GM21423 (cell line): Measurements from ENCODE around the gene ANKMY1.

ENCODE experiments used
- ATAC-seq: cut with Tn5 transposase; IDR thresholded peaks from one replicate; pipeline ENCODE4 v1.9.1; 2021; ENCODE audit warnings: mild to moderate bottlenecking, moderate library complexity; ENCODE audit not compliant: unreplicated experiment

The ANKMY1 gene

DNA sequence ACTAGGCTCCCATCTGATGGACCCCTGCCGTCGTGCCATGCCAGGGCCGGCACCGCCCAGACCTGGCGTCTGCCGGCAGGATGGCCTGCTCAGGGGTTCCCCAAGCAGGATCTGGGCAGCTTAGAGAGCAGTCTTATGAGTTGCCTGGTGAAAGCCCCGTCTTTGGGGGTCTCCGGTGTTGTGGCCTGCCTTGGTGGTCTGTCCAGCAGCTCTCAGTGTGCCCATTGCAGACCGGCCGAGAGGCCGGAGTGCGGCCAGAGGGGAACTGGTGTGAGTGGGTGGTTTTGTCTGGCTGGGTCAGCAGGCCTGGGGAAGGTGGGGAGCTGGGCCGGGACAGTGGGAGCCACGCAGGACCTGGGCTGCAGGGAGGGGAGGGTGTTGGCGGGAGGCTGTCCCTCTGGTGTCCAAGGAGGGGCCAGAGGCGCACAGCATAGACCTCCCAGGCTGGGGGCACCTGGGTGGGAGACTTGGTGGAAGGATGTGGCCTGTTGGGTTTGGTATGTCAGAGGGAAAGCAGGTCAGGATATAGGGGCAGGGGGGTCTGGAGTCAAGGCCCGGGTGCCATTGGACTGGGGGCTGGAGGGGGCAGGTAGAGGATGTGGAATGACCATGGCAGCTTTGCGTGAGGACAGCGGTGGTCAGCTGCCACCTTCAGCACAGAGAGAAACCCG is 105.9 kb downstream of the ANKMY1 start:
- no peak for ATAC-seq

DNA sequence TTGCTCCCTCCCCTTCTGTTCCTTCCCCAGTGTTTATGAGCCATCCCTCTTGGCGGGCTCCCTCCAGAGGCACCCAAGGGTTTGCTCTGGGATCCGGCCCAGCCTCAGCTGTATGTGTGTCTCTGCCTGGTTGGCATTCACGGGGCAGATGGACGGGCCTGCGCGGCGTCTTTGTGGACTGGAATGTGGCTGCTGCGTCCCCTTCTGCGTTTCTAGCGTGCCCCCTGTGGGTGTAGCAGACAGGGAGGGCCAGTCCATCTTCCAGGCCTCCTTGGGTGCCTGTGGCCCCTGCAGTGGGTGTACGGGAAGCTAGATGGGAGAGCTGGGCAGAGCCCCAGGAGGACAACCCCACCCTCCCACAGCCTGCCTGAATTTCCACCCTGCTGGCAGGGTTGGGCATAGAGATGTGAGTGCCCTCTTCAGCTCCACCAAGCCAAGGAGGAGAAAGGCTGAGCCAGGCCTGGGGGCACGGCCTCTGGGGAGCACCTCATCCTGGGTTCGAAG is 106.6 kb downstream of the ANKMY1 start:
- ATAC-seq, result no peak

DNA sequence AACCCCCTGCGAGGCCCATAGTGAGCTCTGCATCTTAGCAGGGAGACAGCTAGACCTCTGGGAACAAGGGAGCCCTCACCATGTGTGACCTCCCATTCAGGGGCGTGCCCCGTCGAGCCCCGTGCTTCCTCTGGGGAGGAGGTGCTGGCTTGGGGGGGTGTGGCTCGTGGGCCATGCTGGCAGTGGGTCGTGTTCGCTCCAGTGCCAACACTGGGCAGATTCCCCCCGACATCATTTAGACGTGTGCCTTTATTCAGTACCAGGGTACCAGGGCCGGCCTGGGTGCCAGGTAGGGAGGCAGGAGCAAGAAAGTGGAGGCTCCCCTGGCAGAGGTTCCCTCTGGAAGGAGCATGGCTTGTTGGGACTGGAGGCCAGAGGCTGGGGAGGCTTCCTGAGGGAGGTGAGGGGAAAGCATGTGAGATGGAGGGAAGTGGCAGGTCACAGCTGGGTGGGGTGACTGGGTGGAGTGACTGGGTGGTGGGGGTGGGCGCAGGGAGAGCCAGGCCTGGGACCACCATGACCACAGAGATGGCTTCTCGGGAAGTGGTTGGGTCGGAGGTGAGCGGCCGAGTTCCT is 107.2 kb downstream of the ANKMY1 start:
- ATAC-seq, result no peak

DNA sequence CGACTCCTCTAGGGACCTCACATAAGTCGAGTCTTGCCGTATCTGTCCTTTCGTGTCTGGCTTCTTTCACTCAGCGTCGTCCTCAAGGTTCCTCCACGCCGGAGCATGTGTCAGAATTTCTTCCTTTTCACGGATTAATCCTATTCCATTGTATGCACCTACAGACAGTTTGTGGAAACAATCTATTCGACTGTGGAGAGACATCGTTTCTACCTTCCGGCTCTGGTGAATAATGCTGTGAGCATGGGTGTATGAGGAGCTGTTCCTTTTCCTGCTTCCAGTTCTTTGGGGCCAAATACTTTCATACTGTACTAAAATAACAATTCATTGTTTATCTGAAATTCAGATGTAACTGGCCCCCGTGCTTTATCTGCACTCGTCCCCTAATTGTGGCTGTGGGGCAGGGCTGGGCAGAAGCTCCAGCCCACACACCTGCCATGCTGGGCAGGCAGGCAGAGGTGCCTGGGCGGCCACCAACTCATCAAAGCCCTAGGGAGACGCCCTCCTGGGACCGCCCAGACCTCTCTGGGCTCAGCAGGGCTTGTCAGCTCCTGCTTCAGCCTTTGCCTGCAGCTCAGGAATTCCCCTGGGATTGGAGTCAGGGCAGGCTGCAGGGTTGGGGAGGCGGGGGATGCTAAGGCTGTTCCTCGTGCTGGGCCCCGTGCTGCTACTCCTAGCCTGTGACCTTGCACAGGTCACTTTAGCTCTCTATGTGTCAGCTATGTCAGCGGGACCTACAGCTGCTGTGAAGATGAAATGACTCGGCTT is 107.8 kb downstream of the ANKMY1 start:
- ATAC-seq, result no peak

DNA sequence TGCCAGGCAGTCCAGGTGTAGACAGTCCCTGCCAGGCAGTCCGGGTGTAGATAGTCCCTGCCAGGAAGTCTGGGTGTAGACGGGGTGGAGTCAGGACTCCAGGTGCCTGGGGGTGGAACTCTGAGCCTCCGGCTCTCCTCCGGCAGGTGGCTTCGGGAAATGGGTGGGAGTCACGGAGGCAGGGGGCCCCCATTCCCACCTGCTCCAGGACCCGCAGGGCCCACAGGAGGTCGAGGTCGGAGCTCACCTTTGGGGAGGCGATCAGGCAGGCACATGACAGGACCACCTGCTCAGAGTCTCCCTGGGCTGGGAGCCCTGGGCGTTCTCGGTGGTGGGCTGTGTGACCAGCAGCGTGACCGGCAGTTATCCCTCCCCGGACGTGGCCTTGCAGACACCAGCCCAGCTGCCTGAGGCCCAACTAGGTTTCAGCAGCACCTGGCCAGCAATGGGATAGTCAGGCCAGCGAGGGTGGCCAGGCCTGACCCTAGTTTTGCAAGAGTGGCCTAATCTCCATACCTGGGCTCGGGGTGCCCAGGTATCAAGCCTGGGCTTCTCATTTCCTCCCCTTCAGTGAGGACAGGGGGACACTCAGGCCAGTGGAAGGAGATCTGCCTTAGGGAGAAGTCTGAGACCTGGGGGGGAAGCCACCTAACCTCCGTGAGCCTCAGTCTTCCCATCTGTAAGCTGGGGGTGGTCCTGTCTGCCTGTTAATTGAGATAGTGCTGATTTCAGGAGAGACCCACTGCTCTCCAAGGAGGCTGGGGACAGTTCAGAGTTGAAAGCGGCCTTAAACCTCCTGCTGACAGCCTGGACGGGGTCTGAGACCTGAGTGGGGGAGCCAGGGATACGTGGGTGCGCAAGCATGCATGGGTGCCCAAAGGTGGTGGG is 109.2 kb downstream of the ANKMY1 start:
- no peak for ATAC-seq

DNA sequence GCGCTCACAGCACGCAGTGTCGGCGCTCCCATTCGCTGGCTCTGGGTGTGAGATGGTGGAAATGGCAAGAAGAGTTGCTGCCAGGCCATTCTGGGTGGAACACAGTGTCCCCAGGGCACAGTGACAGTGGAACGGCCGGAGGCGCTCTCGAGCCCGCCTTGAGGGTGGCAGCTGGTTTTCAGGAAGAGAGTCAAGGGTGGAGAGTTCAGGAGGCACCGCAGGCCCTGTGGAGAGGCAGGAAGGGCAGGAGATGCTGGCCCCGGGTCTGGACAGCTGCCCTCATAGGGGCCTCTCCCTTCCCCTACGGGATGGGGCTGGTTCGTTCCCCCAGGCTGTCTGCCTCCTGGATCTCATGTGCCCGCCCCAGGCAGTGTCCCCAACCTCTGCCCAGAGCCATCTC is 109.9 kb downstream of the ANKMY1 start:
- ATAC-seq, result no peak

DNA sequence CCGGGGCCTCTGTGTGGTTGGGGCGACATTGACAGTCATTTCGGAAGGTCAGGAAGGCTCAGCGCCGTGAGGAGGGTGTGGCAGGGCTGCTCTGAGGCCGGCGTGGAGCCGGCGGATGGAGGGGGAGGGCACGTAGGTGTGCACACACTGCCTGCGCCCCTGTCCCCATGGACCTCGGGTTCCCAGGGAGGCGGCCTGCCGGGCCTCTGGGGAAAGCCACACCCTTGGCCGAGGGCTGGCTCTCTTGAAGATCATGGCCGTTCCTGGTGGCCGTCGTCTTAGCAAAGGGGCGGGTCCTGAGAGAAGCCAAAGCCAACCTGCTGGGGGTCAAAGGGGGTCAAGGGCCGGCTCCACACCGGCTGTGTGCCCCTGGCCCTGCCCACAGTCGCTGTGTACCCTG is 110.5 kb downstream of the ANKMY1 start:
- no peak for ATAC-seq

DNA sequence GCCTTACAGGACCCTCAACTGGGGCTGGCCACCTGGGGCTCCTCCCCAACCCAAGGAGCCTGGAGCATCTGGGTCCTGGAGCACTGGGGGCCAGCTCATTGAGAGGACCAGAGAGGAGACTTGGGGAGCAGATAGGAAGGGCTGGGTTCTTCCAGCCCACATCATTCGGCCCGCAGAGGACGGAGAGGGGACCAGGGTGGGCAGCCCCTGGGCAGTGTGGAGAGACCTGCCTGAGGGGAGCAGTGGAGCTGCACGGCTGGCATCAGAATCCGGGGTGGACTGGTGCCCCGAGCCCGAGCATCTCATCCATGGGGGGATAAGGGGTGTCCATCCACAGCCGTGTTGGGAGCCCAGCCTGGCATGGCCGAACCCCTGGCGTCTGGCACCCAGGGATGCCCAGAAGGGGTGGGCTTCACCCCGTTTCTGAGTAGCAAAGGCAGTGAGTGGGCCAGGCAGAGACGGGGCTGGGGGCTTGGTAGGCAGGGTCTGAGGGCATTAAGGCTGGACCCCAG is 111.1 kb downstream of the ANKMY1 start:
- ATAC-seq, result no peak

DNA sequence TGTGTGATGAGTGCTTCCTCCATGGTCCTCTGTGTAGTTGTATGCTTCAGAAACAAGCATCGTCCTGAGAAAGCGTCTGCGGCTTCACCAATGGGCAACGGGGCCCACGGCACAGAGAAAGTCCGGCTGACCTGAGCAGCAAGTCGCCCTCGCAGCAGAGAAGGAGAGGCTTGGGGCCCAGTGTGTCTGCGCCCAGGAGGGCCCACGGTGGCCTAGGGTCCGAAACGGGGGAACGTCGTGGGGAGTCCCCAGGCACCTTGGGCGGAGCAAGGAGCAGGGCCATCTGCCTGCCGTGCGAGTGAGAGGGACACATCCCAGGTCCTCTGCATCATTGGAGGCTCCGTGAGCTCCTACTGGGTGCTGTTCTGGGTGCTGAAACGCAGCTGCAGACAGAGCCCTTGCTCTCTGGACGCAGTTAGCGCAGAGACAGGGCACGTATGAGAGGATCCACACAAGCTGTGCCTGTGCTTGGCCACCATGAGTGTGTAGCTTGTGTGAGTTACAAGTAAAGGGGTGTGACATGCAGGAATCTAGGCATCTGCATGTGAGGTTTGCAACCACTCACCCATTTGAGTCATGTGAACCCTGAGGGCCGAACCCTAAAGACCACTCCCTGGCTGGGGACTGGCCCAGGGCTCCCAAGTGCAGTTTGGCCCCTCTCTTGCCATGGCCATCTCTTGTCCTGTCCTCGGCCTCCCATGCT is 111.7 kb downstream of the ANKMY1 start:
- no peak for ATAC-seq

DNA sequence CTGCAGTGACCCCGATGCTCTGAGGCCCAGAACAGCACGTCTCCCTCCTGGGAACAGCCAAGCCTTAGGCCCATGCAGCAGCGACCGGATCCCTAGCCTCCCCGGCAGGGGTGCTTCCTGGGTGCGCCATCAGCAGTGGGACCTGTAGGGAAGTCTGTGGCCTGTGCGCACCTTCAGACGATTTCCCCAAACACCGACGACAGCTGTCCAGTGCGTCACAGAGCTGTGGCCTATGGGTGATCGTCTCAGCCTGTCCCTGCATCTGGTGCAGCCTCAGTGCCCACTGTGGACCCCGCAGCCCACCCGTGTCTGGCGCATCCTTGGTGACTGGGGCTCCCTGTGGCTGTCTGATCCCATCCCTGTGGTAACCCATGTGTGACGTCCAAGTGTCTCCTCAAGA is 113.3 kb downstream of the ANKMY1 start:
- ATAC-seq, result no peak

DNA sequence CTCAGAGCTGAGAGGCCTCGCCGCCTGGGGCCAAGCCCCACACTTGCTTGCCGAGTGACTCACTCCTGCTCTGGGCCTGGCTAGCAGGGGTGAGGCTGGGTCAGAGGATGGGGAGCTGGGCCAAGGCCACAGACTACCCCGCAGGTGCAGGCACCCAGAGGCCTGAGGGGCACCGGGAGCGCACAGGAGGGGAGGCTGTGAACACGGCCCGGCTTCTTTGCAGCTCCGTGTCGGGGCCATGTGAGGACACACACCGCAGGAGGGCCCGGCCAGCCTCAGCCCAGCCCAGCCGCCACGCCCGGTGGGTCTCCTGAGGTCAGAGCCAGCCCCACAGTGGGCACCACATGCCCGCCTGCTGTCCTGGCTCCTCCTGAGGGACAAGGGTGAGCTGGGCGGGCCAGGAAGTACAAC is 113.9 kb downstream of the ANKMY1 start:
- ATAC-seq, result no peak

DNA sequence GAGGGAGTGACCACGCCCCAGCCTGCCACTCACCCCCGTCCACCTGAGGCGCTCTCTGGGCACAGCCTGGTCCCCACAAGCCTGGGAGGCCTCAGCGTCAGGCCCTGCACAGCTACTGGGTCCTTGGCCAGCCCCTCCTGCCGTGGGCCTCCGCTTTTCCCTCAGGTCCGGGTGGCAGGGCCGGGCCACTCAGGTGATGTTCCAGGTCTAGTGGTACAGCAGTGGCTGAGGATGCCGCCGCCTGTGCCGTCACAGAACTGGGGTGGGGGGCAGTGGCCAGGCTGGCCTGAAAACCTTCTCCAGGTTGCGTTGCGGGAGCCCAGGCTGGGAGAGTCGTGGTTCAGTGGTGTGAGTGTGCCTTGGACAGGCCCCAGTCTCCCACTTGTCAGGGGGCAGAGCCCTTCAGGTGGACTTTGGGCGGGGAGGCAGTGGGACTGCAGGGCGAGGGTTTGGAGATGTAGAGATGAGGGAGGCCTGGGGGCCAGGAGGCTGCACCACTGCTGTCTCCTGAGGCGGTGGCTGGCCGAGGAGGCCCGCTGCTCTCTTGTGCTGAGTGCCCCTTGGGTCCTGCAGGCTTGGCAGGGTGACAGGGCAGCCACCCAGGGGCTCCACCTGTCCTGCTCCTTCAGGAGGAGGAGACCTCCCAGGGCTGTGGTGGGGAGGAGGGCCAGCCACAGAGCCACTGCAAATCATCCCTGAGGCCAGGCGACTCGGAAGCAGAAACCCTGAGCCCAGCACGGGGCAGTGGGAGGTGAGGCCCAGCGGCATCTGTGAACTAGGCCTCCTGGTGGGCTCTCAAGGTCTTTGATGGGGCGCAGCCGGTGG is 114.7 kb downstream of the ANKMY1 start:
- ATAC-seq, result no peak

DNA sequence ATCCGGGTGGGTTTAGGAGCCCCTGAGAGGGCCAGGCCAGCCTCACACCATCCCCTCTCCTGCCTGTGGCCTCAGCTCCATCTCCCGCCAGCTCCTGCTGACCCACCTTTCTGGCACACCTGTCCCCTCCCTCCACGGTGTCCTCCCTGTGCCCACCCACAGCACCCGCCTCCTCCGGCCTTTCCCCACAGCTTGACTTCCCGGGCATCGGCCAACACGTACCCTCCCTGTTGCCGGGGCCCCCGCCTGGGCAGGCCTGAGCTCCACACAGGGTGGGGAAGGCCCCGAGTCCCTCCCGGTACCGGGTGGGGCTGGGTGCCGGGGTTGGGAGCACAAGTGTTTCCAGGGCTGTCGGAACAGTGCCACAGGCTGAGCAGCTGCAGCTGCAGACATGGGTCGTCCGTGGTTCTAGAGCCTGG is 115.8 kb downstream of the ANKMY1 start:
- ATAC-seq, result no peak

DNA sequence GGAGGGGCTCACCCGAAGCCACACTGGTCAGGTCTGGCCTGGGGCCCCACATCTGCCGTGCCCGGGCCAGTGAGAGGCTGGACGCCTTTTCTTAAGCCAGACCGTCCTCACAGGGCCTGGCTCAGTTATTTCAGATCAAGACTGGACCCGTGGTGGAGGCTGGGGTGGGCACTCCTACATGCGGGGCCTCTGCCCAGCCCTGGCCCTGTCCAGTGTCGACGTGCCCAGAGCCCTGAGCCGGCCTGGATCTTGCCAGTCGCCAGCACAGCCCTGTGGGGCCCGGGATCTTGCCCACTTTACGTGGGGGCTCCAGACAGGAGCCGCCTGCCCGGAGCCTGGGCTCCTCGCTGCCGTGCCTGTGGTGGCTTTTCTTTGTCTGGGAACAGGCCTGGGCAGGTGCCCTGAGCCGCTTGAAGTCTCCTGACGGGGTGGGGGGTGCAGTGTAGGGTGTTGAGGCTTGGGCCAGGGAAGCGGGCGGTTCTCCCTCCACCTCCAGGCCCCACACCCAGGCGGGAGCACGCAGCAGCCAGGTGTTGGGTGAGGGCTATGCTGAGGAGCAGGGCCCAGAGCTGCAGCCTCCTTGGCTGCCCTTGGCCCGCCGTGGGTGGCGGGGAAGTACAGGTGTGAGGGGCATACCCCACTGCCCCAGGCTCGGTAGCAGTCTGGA is 116.3 kb downstream of the ANKMY1 start:
- no peak for ATAC-seq

DNA sequence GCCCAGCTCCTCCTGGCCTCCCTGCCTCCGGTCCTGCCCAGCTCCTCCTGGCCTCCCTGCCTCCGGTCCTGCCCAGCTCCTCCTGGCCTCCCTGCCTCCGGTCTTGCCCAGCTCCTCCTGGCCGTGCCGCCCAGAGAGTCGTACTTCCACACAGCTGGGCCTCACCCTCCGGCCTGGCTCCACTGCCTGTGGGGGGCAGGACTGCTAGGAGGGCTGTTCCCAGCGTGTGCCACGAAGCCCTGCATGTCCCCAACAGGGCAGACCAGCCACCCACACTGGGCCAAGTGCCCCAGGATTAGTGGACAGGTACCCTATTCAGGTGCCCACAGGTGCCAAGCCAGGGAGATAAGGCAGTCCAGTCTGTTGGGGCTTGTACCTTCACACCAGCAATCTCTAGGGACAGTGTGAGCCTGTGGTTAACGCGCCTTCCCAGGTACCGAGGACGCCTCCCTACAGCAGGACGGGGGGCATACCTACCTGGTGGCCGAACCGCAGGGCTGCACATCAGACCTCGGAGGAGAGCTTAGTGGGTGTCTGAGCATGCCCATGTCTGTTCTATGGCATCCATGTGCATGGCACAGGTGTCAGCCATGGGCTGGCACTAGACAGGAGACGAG is 117.0 kb downstream of the ANKMY1 start:
- no peak for ATAC-seq

DNA sequence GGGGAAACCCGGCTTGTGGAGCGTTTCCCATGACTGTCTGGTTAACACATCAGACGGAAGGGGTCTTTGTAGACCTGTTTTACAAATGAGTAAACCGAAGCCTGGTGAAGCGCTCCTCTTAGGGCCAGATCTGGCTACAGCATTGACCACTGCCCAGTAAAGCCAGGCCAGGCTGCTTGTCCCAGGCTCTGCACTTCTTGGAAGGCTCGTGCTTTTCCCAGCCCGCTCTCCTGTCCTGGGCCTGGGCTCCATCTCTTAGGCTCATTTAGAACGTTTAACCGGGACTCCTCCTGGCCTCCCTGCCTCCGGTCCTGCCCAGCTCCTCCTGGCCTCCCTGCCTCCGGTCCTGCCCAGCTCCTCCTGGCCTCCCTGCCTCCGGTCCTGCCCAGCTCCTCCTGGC is 117.5 kb downstream of the ANKMY1 start:
- no peak for ATAC-seq

DNA sequence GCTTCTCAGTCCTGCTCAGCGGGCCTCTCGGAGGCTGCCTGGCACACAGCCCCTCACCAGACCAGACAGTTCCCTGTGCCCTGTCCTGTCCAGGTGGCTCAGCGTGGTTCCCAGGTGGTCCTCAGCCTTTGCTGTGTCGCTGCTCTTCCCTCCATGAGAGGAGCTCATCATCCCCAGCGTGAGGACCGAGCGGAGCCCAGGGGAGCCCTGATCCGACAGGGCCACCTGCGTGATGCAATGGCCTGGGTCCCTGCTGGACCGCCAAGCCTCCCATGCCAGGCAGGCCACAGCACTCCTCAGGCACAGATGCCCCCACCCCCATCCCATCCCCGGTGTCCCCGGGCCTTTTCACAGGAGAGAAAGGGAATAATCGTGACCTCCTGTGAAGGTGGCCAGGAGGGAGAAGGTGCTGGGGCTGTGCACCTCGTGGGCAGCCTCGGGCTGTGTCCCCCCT is 118.1 kb downstream of the ANKMY1 start:
- ATAC-seq, result no peak
